Measurements from ENCODE around the gene SLC38A10.
"Not testable (repeated sequence)": the region's sequence is repeated elsewhere in the genome, so short reads cannot be mapped to it uniquely, and the experiment has no call there.

Gene SLC38A10

DNA sequence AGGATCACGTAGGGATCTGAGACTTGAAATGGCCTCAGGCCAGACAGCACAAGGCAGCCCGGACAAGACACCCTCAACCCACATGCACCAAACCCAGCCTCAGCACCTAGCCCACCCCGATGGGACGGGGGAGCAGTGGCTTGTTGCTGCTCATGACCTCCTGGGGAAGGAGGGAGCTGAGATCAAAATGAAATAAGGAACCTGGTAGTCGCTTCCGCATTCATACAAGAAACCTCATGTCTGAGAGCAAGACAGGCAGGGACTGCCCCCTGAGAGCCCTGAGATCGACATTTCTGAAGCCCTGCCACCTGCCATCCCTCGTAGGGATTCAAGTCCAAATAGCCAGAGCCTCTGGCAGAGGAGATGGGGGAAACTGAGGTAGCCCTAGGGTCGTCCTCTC is 66.7 kb downstream of the SLC38A10 start:
- DNase-seq (ENCODE audit: low spot score), result no peak

DNA sequence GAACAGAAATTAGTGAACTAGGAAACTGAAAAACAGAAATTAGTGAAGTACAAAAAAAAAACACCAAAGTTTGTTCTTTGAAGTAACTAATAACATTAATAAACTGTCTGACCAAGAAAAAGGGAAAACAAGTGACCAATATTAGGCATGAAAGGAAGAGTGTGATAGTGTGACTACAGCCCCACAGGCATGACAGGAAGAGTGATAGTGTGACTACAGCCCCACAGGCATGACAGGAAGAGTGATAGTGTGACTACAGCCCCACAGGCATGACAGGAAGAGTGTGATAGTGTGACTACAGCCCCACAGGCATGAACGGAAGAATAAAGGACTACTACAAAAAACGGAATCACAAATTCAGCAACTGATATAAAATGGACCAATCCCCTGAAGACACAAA is 67.5 kb downstream of the SLC38A10 start:
- DNase-seq (ENCODE audit: low spot score), result not testable (repeated sequence)

DNA sequence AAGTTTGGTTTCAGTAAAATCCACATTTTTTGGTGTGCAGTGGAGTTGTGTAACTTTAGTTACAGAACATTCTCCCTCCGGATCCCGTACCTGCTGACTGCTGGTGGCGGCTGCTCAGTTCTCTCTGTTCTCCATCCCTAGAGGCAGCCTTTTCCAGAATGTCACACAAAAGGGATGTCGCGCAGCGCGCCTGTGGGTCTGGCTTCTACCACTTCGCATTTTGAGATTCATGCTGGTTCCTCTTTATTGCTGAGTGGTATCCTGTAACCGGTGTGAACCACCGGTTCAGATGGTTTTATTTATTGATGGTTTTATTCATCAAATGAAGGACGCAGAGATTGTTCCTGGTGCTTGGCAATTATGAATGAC is 71.4 kb downstream of the SLC38A10 start:
- DNase-seq (ENCODE audit: low spot score), result no peak

DNA sequence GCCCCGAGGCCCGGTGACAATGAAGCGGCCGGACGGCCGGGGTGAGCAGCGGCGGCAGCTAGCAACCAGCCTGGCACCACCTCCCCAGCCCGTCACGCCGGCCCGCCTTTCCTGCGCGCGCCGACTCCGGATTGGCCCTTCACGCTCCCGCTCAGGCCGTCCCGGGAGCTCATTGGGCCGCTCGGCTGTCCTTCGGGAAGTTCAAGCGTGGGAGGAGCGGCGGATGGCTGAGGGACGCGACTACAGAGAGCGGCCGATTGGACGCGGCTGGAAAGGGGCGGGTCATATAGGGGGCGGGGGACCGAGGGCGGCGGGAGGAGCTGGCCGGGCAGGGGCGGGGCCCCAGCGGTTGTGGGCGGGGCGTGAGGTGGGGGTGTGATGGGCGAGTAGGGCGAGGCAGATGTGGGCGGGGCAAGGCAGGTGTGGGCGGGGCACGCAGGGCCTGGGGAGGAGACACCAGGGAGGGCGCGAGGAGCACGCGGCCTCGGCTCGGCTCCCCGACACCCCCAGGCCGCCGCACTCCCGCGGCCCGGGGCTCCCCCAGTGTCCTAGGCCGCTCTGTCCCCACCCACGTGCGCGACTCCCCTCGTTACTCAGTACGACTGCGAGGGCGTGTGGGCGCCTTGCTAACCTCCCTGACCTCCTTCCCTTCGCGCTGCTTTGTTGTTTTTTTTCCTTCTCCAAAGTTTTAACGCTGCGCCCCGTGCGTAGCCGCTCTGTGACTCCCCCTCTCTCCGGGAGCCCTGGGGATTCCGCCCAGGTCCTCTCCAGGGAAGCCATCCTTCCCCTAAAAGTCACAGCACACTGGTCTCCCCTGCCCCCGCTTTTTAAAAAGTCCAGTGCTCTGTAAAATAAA is 72.0 kb downstream of the SLC38A10 start, which contains the start of gene CEP131:
TSS of gene CEP131 (minus strand) at position 60 of the 856 bp plus-strand sequence. CDS start 2,909 bp downstream, outside the sequence.
- peak; percentile 98 for DNase-seq (ENCODE audit: low spot score)

DNA sequence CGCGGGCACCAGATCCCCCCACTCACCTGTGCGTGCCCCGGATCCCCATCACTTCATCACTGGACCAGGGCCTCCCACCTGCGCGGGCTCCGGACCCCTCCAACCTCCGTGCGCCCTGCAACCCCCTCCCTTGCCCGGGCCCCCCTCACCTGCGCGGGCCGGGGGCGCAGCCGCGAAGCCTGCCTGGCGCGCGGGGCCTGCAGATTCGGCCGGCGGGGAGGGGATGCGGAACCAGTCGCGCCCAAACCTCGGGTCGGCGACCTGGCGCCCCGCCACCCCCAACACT is 72.5 kb downstream of the SLC38A10 start:
- no peak for DNase-seq (ENCODE audit: low spot score)

DNA sequence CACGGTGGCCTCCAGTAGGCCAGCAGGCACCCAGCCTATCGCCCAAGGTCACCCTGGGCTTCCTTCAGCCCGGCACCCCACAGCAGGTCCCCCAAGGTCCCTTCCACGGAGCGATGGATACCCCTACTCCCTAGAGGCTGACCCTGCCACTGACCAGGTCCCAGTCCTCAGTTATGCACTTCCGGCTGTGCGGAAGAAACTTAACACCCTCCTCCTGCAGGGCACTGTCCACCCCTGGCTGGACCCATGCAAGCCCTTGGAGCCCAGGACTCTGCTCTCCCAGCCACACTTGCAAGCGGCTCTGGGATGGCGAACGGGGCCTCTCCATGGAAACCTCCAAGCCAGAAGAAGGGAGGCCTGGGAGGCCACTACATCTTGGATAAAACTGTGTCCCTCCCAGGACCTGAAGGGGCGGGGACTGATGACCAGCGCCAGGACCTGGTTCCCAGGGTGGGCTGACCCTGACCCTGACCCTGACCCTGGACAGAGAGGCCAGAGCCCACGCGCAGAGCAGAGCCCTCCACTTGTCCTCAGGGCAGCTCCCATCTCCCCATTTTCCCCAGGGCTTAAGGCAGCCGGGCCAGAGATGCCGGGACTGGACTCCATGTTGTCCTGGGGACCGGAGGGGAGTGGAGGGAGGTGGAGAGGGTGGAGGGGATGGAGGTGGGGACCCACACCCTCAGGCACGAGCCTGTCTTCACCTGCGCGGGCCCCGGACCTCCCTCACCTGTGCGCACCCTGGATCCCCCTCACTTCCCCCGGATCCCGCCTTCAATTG is 73.1 kb downstream of the SLC38A10 start:
- no peak for DNase-seq (ENCODE audit: low spot score)

DNA sequence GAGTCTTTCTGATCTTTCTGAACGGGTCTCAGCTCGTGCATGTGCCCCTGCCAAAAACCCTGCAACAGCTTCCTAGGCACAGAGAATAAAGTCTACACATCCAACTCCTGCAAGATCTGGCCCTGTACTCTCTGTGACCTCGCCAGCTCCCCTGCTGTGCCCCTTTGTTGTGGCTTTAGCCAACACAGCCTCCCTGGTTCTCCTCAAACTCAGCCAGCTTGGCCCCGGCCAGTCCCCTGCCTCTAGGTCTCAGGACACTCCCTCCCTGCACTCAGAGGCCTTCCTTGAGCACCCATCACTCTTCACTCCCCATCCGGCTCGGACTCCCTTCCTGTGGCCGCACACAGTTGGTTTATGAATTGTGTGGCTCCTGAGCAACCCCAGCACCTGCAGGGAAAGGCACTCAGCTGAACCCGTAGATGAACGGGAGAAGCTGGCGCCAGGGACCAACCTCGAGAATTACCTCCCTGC is 73.7 kb downstream of the SLC38A10 start:
- DNase-seq (ENCODE audit: low spot score), result no peak

DNA sequence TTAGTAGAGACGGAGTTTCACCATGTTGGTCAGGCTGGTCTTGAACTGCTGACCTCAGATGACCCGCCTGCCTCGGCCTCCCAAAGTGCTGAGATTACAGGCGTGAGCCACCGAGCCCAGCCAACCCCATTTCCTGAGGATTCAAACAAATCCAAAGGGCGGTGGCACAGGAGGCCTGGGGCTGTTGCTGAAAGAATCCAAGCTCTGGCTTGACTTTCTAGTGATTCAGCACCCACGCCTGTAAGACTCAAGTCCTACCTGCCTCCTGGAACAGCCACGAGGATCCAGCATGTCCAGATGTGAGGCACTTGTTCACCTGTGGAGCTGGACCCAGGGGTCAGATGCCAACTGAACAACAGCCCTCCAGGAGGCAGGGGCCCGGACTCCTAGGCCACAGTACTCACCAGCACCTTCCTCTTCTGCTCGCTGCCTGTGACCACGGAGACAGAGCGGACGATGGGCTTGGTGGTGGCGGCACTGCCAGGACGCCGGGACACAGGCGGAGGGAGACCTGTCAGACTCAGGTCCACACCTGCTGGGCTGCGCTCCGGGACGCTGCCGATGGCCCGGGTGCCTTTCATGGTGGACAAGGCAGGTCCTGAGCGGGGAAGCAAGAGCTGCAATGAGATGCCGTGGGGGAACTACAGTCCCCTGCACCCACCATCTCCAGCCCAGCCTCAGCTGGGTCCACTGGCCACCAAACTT is 75.5 kb downstream of the SLC38A10 start:
- no peak for DNase-seq (ENCODE audit: low spot score)

DNA sequence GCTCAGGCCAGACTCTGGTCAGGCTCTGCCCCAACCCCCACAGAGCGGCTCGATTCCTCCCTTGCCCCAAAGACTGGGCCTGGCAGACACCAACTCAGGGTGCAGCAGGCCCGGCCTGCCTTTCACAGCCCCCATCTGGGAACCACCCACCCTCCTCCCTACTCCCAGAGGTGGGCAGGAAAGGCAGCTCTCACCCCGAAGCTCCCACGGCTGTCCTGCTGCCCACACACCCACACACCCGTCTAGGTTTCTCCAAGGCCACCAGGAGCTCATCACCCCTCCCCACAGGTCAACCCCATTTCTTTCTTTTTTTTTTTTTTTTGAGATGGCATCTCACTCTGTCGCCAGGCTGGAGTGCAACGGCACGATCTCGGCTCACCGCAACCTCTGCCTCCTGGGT is 76.1 kb downstream of the SLC38A10 start:
- no peak for DNase-seq (ENCODE audit: low spot score)

DNA sequence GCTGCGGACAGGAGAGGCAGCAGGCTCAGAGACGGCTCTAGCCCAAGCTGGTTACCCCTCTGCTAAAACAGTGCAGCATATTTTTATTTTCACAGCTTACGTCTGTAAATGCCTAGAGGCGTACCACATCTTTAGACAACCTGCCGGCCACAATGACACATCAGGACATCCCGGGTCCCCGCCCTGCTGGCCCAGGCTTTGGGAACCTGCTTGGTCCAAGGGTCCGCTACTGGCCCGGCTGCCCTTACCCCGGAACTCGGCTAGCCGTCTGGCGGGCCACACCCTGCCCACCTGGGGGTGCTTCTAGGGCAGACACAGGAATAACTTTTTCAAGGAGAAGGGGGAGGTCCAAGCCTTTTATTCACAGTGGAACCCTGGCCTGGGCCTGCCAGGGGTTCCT is 76.6 kb downstream of the SLC38A10 start:
- no peak for DNase-seq (ENCODE audit: low spot score)

DNA sequence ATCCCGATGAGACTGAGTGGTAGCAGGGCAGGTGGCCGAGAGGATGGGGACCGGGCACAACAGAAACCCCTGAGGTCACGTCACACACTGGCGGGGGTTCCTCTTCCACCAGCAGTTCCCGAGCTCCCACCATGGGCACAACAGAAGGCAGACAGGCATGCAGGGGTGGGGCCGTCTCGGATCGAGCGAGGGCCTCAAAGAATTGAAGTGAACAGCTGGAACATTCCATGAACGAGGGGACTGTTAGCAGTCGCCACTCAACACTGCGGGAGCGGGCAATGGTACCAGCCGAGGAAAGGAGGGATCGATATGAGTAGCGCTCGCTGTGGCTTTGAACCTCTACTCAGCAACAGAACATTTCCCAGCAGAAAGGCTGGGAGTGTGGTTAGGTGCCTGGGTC is 77.6 kb downstream of the SLC38A10 start:
- no peak for DNase-seq (ENCODE audit: low spot score)

DNA sequence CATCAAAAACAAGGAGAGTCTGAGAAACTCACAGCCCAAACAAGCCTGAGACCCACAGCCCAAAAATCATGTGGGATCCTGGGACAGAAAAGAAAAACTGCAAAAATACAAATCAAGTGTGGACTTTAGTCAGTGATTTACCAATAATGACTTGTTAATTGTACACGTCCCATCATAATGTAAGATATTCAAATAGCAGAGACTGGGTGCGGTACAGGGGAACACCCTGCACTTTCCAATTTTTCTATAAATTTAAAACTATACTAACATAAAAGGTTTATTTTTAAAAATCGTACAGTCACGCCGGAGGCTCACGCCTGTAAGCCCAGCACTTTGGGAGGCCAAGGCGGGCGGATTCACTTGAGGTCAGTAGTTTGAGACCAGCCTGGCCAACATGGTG is 81.1 kb downstream of the SLC38A10 start:
- DNase-seq (ENCODE audit: low spot score), result no peak

DNA sequence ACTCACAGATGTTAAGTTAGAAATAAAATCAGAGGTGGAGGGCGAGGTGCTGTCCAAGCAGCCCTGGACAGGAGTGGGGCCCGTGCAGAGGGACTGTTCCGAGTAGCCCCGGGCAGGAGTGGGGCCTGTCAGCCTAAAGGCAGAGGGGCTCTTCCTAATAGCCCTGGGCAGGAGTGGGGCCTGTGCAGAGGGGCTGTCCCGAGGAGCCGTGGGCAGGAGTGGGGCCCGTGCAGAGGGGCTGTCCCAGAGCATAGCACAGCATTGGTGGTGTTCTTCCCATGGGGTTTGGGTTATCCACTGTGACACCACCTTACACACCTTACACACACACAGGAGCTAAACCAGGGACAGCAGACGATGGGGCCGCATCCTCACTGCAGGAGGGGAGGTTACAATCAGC is 82.7 kb downstream of the SLC38A10 start:
- DNase-seq (ENCODE audit: low spot score), result no peak

DNA sequence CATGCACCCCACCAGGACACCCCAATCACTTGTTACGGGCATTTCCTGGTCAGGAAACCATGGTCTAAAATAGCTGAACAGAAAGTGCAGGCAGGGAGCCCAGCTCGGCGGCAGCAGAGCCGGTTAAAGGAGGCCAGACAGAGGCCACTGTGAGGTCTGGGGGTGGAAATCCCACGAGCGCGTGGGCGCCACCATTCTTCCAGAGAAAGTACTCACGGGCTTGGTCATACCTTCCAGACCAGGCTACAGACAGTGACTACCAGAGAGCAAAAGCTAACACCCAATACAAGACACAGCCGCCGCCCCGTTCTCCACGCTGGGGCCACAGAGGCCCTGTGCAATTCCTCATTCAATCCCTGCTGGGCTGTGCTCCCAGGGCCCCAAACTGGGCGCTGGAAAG is 84.2 kb downstream of the SLC38A10 start:
- no peak for DNase-seq (ENCODE audit: low spot score)

DNA sequence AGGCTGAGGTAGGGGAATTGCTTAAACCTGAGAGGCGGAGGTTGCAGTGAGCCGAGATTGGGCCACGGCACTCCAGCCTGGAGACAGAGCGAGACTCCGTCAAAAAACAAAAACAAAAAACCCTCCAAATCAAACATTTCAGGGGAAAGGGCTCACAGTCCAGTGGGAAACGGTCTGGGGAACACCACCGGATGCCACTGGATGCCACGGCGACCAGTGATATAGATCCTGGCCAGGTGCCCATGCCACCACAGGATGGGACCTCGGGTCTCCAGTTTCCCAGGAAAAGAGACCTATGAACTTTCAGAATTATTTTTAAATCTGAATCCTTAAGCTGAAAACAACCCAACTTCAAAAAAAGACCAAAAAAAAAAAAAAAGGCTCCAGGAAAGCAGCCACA is 84.6 kb downstream of the SLC38A10 start:
- DNase-seq (ENCODE audit: low spot score), result no peak

DNA sequence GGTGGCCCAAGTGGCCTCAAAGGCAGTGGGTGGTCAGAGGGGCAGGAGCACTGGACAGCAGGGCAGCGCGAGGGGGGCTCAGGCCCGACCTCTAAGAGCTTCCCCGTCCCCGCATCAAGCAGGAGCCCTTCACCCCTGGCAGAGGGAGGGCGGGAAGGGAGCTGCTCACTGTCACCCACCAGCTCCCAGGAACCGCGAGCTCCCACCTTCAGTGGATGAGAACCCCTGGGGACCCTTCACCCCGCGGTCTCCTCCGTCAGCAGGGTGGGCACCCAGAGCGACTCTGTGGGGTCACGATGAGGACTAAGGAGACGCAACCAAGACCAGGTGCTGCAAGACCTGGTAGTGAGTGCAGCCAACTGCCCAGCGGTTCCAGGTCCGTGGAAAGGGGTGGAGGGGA is 86.0 kb downstream of the SLC38A10 start:
- no peak for DNase-seq (ENCODE audit: low spot score)

DNA sequence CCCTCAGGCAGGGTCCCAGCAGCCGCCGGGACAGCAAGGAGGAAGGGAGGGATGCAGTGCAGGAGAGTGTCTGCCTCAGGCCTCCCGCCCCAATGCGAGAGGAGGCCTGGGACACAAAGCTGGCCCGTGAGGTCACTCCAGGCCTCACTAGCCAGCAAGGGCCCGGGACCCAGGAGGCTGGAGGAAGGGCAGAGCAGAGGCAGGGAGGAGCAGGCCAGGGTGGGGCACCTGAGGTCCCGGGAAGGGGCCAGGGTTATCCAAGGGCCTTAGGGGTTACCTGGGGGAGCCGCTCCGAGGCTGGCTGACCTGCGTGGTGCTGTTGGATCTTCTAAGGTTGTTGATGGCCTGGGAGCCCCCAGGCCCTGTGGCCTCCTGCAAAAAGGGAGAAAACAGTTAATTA is 86.5 kb downstream of the SLC38A10 start:
- no peak for DNase-seq (ENCODE audit: low spot score)

DNA sequence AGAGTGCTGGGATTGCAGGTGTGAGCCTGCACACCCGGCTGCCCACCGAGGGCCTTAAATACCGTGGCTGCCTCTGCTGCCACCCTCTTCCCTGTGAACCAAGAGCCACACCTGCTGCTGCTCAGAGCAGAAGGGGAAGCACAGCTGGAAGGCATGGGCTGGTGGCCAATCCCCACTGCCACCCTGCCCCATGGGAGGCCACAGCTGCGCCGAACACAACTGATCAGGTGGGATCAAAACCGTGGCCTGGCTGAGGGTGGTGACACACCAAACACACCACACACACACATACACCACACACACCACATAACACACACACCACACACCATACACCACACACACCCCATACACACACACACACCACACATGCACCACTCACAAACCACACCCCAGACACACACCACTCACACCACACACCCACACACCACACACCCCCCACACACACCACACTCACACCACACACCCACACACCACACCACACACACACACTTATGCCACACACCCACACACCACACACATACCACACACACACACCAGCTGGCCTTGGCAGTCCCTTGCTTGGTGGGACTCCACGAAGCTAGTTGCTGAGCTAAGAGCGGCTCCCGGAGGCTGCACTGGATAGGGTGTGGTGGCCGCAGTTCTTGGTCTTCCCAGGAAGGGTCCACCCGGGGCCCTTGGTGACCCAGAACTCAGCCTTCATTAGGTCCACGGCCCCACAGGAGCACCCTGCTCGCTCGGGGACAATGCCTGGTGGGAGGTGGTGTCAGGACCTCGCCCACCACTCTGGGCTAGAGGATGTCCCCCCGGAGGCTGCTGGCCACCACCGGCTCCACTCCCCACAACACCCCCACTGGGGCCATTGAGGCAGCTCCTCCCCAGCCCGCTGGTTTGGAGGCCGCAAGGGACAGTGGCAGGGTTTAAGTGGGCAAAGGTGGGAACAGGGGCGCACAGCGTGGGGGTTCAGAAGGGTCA is 87.2 kb downstream of the SLC38A10 start:
- DNase-seq (ENCODE audit: low spot score), result no peak

DNA sequence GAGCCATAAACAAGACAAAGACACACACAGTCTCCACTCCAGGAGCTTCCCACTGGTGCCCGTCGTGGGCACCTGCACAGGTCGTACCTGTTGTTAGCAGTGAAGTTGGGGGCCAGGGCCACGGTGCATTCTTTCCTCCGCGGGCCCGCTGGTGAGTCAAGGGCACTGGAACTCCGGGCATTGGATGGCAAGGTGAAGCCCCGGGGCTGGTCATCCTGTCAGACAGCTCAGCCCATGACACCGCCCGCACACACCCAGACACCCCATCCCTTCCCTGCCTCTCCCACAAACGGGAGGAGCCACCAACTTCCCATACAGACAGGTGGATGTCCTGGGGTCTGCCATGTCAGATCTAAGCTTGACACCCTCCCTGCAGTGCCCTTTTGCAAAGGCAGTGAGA is 88.5 kb downstream of the SLC38A10 start:
- no peak for DNase-seq (ENCODE audit: low spot score)

DNA sequence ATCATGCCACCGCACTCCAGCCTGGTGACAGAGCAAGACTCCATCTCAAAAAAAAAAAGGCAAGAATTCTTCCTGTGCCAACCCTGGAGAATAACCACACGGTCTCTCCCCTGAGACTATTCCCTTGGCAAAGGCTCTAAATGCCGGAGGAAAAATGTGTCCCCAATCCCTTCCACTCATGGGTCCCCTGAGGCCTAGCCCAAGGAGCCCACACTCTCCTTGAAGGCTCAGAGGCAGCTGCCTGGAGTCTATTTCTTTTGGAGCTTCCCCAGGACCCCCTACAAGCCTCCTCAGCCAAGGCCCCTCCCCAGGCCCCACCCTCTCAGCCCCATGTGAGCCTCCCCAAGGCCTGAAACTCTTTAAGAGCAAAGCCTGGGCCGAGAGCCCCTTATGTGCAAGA is 88.9 kb downstream of the SLC38A10 start:
- no peak for DNase-seq (ENCODE audit: low spot score)

DNA sequence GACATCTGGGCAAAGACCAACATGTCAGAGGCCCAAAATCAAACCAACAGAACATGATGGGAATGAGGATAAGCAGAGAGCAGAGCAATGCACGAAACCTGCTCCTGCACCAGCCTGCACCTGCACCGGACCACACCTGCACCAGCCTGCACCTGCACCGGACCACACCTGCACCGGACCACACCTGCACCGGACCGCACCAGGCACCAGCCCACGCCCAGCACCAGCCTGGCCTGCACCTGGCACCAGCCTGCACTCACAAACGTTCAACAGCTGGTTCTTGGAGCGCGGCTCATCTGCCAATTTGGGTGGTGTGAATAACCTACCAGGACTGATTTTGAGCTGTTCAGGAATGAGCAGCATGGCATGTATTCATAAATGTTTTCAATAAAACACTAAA is 90.5 kb downstream of the SLC38A10 start:
- no peak for DNase-seq (ENCODE audit: low spot score)

DNA sequence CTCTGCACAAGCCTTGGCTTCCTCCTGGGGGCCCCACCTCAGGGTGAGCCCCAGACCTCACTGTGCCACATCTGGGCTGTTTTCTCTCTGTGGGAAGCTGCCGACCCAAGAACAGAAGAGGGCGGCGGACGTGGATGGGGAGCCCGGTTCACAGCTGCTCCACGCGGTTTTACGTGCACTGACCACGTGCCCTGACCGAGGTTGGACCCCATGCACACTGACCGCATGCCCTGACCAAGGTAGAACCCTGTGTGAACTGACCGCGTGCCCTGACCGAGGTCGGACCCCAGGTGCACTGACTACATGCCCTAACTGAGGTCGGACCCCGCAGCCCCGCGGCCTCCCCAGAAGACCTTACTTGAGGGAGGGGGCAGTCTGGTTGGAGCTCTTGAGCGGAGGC is 92.0 kb downstream of the SLC38A10 start:
- no peak for DNase-seq (ENCODE audit: low spot score)
